Measurements from ENCODE around the gene STX1A.

DNA sequence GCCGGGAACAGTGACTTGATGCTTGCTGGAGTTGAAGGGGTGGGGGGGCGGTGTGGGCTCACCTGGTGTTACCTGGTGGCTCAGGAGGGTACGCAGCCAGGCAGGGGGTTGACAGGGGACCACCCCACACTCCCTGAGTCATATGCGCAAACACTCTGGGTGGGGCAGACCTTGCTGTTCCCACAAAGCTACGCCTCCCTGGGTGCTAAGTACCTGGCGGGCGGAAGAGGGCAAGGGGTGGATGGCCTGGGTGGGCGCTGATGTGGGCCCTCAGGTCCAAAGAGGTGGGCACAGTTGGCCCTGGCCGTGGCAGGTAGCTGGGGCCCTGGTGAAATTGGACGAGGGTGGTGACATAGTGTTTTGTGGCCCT, 13.9 kb downstream of the STX1A start:
- no peak for TF ChIP-seq POLR2A (IDR thresholded peaks at IDR 0.05; ENCODE audit: low read length)
- no peak for TF ChIP-seq GATA1 (IDR thresholded peaks at IDR 0.05; ENCODE audit: low read depth, low read length)

Measured in erythroblast (primary cell).